Aorta (tissue), 5 donors: ENCODE results near the gene CFL1. TPM values are rescaled to one million over a fixed set of nuclear protein-coding genes. Genes with fewer than 3 reads are reported as not detected.

Experiments used
- ATAC-seq: fragments of 200-7000 bp; cut with Tn5 transposase; one replicate; pipeline ENCODE4 v1.9.1; 2022; ENCODE audit warnings: moderate library complexity; ENCODE audit not compliant: low FRiP score
- DNase-seq, 2 donors: peaks; one replicate each; pipeline ENCODE4 v3.0.0-alpha.2; 2020
- H3K27ac ChIP-seq, 2 donors: one replicate each; pipeline ENCODE4 v1.5.1; 2013; ENCODE audit warnings: low read length in 2 of 2, mild to moderate bottlenecking in 2 of 2, moderate library complexity in 2 of 2, control low read depth in 1 of 2, inconsistent platforms in 1 of 2, low read depth in 1 of 2
- H3K27me3 ChIP-seq, 2 donors: one replicate each; pipeline ENCODE4 v1.6.1; 2013; ENCODE audit warnings: control low read depth in 1 of 2, low read length in 1 of 2, mild to moderate bottlenecking in 1 of 2, moderate library complexity in 1 of 2; ENCODE audit not compliant: insufficient read depth in 2 of 2, control insufficient read depth in 1 of 2
- H3K36me3 ChIP-seq, 2 donors: one replicate each; pipeline ENCODE4 v1.6.1; 2013; ENCODE audit warnings: control low read depth in 1 of 2, low read length in 1 of 2, mild to moderate bottlenecking in 1 of 2; ENCODE audit not compliant: insufficient read depth in 2 of 2, control insufficient read depth in 1 of 2
- H3K4me1 ChIP-seq, 2 donors: one replicate each; pipeline ENCODE4 v1.6.1; 2013; ENCODE audit warnings: low read length in 2 of 2, control low read depth in 1 of 2, mild to moderate bottlenecking in 1 of 2, moderate library complexity in 1 of 2; ENCODE audit not compliant: insufficient read depth in 2 of 2, control insufficient read depth in 1 of 2
- H3K4me3 ChIP-seq, 2 donors: one replicate each; pipeline ENCODE4 v1.5.1; 2013; ENCODE audit warnings: low read length in 2 of 2, control low read depth in 1 of 2, mild to moderate bottlenecking in 1 of 2
- H3K9me3 ChIP-seq: one replicate; pipeline ENCODE4 v1.6.1; 2013; ENCODE audit warnings: mild to moderate bottlenecking, low read length; ENCODE audit not compliant: control insufficient read depth
- WGBS, 2 donors: extraction: QIAGEN DNeasy Blood & Tissue Kit; methylation state at CpG; one replicate each; pipeline ENCODE4 v1.1.7; 2013; 5-methylcytosine and 5-hydroxymethylcytosine counted together
- intact Hi-C, 2 donors: fragments of 100-400 bp; cut with DNase I; formaldehyde crosslinking; loops; one replicate each; pipeline versions ENCODE4 v1.14.2 to v1.15.0; 2022
- polyA plus RNA-seq, 2 donors: library from polyadenylated mRNA; stranded (reverse); fragments of 200-250 nt; gene quantifications; one replicate each; pipeline ENCODE4 v1.2.3, GENCODE V29; 2013
- total RNA-seq, 2 donors: library from RNA; stranded (reverse); fragmentation: NEBNext Ultra II Directional; extraction: Animal tissue kit (Norgen Biotek cat#: 25700); gene quantifications; one replicate each; pipeline ENCODE4 v1.2.1, GENCODE V29; 2021
- donor health status: healthy with polysubstance abuse.
- donor health status: Bipolar disorder and iron deficiency.
- donor health status: DM: no; HTN: no; CAD: no.
- donor health status: DM: no; HTN: no; CAD: no.
- donor health status: DM: yes; HTN: yes; CAD: no.

CFL1 gene
- total and polyA plus RNA-seq, 4 donors: 563 to 812 (median 629) TPM

GRCh38 chr11:65891219-65892136 is 33.5 kb upstream of the CFL1 start:
- Histone ChIP-seq H3K9me3 (no peaks in the 10 kb centered on the region), H3K36me3 (no peaks in the 10 kb centered on the region), H3K27ac (peak overlapping the region; percentile 15 to 98), H3K4me3 (peak overlapping the region; percentile 35 to 58), H3K4me1 (peaks cover 0 to 3% of the 10 kb centered on the region in 2 donors), H3K27me3 (peaks cover 0 to 5% of the 10 kb centered on the region in 2 donors)
- ATAC-seq (no peak), DNase-seq (peak in 1 of 2 donors; percentile 62)
- 2 to 3% methylated on average over 55 to 57 of the region's 57 CpGs for WGBS, 2 donors
- intact Hi-C loops: no loop called here

GRCh38 chr11:65890324-65891218 is 32.6 kb upstream of the CFL1 start, which contains the start of gene CCDC85B:
Gene CCDC85B, plus strand, starts transcription at chr11:65890673. Its CDS starts 111 bp downstream, at chr11:65890784.
- peak; percentile 99 for DNase-seq
- Histone ChIP-seq H3K27me3 (peaks cover 0 to 5% of the 10 kb centered on the region in 2 donors), H3K4me1 (peaks cover 0 to 3% of the 10 kb centered on the region in 2 donors), H3K9me3 (no peaks in the 10 kb centered on the region), H3K36me3 (no peaks in the 10 kb centered on the region), H3K27ac (peak within 1 kb of the TSS; percentile 86 to 99), H3K4me3 (peak within 1 kb of the TSS; percentile 35 to 58)
- 0 to 1% methylated on average over 86 to 94 of the region's 94 CpGs for WGBS, 2 donors
- ATAC-seq: peak; percentile 90
- intact Hi-C loops: no loop called here

- ATAC-seq (peak; percentile 90), DNase-seq (peak; percentile 99)
- peak within 1 kb of the TSS; percentile 88 to 97 for H3K27ac ChIP-seq
- H3K4me1 ChIP-seq: peaks cover 0 to 3% of the 10 kb centered on the region in 2 donors
- intact Hi-C loops: loop anchor here (2.0 to 10.0 kb wide), 4 partner anchors 31 to 137 kb away; partner anchors contain the start of genes BANF1 (in 1 of the 2), C11orf68 (in 1 of the 2), CATSPER1 (in 1 of the 2) and DRAP1 (in 1 of the 2)
- peak within 1 kb of the TSS; percentile 25 to 57 for H3K4me3 ChIP-seq
- peaks cover 0 to 2% of the 10 kb centered on the region in 2 donors for H3K36me3 ChIP-seq
- peaks cover 0 to 5% of the 10 kb centered on the region in 2 donors for H3K27me3 ChIP-seq
- WGBS, 2 donors: 0% methylated on average over 48 to 57 of the region's 57 CpGs
- H3K9me3 ChIP-seq: no peaks in the 10 kb centered on the region
Observed at GRCh38 chr11:65888163-65888814, 30.3 kb upstream of the CFL1 start, which contains the start of gene FIBP. Gene FIBP, minus strand, starts transcription at chr11:65888471. Its CDS starts 53 bp downstream, at chr11:65888418.

- intact Hi-C loops: loop anchor here (2.0 to 10.0 kb wide), 4 partner anchors 31 to 137 kb away; partner anchors contain the start of genes BANF1 (in 1 of the 2), C11orf68 (in 1 of the 2), CATSPER1 (in 1 of the 2) and DRAP1 (in 1 of the 2)
- Histone ChIP-seq H3K4me1 (peaks cover 0 to 3% of the 10 kb centered on the region in 2 donors), H3K4me3 (peak overlapping the region; percentile 23 to 57), H3K27me3 (peaks cover 0 to 5% of the 10 kb centered on the region in 2 donors), H3K36me3 (peaks cover 0 to 2% of the 10 kb centered on the region in 2 donors), H3K9me3 (no peaks in the 10 kb centered on the region), H3K27ac (peak overlapping the region in 1 of 2 donors; percentile 43)
- ATAC-seq: no peak
- 1 to 2% methylated on average over 23 of the region's 23 CpGs for WGBS, 2 donors
- DNase-seq: no peak
Observed at GRCh38 chr11:65887723-65888162, 29.8 kb upstream of the CFL1 start.

GRCh38 chr11:65886826-65887722 is 29.1 kb upstream of the CFL1 start:
- Histone ChIP-seq H3K9me3 (no peaks in the 10 kb centered on the region), H3K36me3 (peaks cover 0 to 3% of the 10 kb centered on the region in 2 donors), H3K27ac (peak overlapping the region in 1 of 2 donors; percentile 43), H3K4me3 (no peak overlapping the region), H3K27me3 (peaks cover 0 to 5% of the 10 kb centered on the region in 2 donors), H3K4me1 (peaks cover 0 to 3% of the 10 kb centered on the region in 2 donors)
- peak in 1 of 2 donors; percentile 54 for DNase-seq
- 74 to 78% methylated on average over 14 of the region's 14 CpGs for WGBS, 2 donors
- ATAC-seq: no peak
- intact Hi-C loops: loop anchor here (5.0 to 10.0 kb wide), 3 partner anchors 35 to 138 kb away; partner anchors contain the start of genes BANF1 (in 1 of the 2), CATSPER1 (in 1 of the 2) and EIF1AD (in 1 of the 2)

GRCh38 chr11:65885808-65886536 is 28.0 kb upstream of the CFL1 start:
- Histone ChIP-seq H3K9me3 (no peaks in the 10 kb centered on the region), H3K27ac (no peak overlapping the region), H3K27me3 (peaks cover 0 to 1% of the 10 kb centered on the region in 2 donors), H3K4me1 (peaks cover 0 to 3% of the 10 kb centered on the region in 2 donors), H3K4me3 (no peak overlapping the region), H3K36me3 (peaks cover 0 to 3% of the 10 kb centered on the region in 2 donors)
- intact Hi-C loops: loop anchor here (2.0 to 10.0 kb wide), 5 partner anchors 36 to 139 kb away; partner anchors contain the start of genes BANF1 (in 1 of the 2), CATSPER1 (in 1 of the 2), EIF1AD (in 1 of the 2) and SART1 (in 1 of the 2)
- ATAC-seq (no peak), DNase-seq (peak in 1 of 2 donors; percentile 40)
- 92 to 93% methylated on average over 12 of the region's 12 CpGs for WGBS, 2 donors
